ENCODE measurements around the gene CDH8. TPM values are rescaled to one million over a fixed set of nuclear protein-coding genes. Genes with fewer than 3 reads are reported as not detected.

CDH8 gene
- total RNA-seq, 1 donor from 2014 or later: 0.98 TPM

DNA sequence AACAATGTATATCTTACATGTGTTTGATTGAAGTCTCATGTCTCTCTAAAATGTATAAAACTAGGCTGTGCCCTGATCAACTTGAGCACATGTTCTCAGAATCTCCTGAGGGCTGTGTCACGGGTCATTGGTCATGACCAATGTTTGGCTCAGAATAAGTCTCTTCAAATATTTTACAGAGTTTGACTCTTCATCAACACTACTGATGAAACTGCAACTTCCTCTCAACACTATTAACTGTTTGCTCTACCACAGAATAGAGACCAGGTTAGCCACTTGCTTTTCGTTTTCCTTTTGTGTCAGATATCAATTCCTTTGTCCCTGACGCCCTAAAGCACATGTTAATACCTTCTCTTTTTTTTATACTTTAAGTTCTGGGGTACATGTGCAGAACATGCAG is 358.1 kb downstream of the CDH8 start:
- Histone ChIP-seq H3K9me3 (no peaks in the 10 kb centered on the region), H3K27ac (no peak overlapping the region), H3K4me3 (no peak overlapping the region), H3K27me3 (no peaks in the 10 kb centered on the region), H3K36me3 (no peaks in the 10 kb centered on the region), H3K4me1 (no peaks in the 10 kb centered on the region)
- DNase-seq (ENCODE audit: extremely low spot score in 2 of 2): no peak
- TF ChIP-seq POLR2AphosphoS5 (IDR thresholded peaks at IDR 0.05; ENCODE audit: insufficient read depth in 1 of 2, low read depth in 1 of 2) (no peak), POLR2A (IDR thresholded peaks at IDR 0.05) (no peak)
- TF ChIP-seq, protein P1, sequence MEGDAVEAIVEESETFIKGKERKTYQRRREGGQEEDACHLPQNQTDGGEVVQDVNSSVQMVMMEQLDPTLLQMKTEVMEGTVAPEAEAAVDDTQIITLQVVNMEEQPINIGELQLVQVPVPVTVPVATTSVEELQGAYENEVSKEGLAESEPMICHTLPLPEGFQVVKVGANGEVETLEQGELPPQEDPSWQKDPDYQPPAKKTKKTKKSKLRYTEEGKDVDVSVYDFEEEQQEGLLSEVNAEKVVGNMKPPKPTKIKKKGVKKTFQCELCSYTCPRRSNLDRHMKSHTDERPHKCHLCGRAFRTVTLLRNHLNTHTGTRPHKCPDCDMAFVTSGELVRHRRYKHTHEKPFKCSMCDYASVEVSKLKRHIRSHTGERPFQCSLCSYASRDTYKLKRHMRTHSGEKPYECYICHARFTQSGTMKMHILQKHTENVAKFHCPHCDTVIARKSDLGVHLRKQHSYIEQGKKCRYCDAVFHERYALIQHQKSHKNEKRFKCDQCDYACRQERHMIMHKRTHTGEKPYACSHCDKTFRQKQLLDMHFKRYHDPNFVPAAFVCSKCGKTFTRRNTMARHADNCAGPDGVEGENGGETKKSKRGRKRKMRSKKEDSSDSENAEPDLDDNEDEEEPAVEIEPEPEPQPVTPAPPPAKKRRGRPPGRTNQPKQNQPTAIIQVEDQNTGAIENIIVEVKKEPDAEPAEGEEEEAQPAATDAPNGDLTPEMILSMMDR (IDR thresholded peaks at IDR 0.05): no peak
- intact Hi-C loops (cut with DNase I): no loop called here

DNA sequence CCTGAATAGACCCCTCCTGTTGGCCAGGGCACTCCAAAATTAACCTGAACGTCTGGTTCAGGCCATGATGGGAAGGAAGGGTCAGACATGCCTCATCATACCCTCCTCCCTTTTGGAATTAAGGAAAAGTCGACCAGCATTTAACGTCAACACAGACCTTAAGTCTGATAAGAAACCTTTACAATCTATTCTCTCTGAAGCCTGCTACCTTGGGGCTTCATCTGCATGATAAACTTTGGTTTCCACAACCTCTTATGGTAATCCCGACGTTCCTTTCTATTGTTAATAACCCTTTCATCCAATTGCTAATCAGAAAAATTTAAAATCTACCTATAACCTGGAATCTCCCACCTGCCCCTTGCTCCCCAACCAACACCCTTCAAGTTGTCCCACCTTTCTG is 358.5 kb downstream of the CDH8 start:
- TF ChIP-seq POLR2A (IDR thresholded peaks at IDR 0.05) (no peak), POLR2AphosphoS5 (IDR thresholded peaks at IDR 0.05; ENCODE audit: insufficient read depth in 1 of 2, low read depth in 1 of 2) (no peak)
- TF ChIP-seq, protein P1 (IDR thresholded peaks at IDR 0.05): no peak
- no peak overlapping the region for H3K4me3 ChIP-seq
- H3K36me3 ChIP-seq: no peaks in the 10 kb centered on the region
- no peaks in the 10 kb centered on the region for H3K4me1 ChIP-seq
- H3K27me3 ChIP-seq: no peaks in the 10 kb centered on the region
- no peaks in the 10 kb centered on the region for H3K9me3 ChIP-seq
- intact Hi-C loops (cut with DNase I): no loop called here
- no peak for DNase-seq (ENCODE audit: extremely low spot score in 2 of 2)
- H3K27ac ChIP-seq: no peak overlapping the region

DNA sequence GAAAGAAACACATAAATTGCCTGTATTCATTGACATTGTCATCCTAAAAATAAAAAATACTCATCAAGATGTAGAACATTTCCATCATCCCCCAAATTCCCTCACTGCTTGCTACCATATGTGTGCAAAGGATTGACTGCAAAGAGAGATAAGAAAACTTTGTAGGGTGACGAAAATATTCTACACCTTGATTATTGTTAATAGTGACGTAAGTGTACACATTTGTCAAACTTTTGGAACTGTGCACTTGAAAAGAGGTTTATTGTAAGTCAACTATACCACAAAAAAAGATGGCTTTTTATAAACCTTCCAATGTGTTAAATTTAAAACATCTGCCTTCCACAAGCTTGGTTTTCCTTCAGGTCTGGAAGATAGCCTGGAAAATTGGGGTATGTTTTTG is 359.5 kb downstream of the CDH8 start:
- DNase-seq (ENCODE audit: extremely low spot score in 2 of 2): no peak
- no peak overlapping the region for H3K4me3 ChIP-seq
- H3K27ac ChIP-seq: no peak overlapping the region
- no peak for TF ChIP-seq POLR2AphosphoS5 (IDR thresholded peaks at IDR 0.05; ENCODE audit: insufficient read depth in 1 of 2, low read depth in 1 of 2)
- no peak for TF ChIP-seq POLR2A (IDR thresholded peaks at IDR 0.05)
- TF ChIP-seq, protein P1 (IDR thresholded peaks at IDR 0.05): no peak
- intact Hi-C loops (cut with DNase I): no loop called here
- no peaks in the 10 kb centered on the region for H3K27me3 ChIP-seq
- H3K36me3 ChIP-seq: no peaks in the 10 kb centered on the region
- no peaks in the 10 kb centered on the region for H3K4me1 ChIP-seq
- H3K9me3 ChIP-seq: no peaks in the 10 kb centered on the region

DNA sequence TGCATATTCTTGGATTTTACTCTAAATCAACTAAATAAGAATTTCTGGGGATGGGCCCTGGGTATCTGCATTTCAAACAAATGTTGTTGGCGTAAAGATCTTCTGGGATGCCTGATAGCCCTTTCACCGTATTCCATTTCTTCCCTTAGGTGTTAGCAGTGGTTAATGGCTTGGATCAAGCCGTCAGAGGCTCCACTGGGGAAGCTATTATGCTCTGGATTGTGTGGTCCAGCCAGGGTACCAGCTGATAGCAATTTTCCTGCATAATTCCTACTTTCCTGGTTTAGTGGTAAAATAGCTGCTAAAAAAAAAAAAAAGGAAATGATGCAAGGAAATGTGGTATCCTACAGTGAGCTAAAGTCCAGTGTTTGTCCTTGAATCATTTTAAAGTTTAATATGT is 365.1 kb downstream of the CDH8 start:
- H3K36me3 ChIP-seq: no peaks in the 10 kb centered on the region
- no peak overlapping the region for H3K4me3 ChIP-seq
- DNase-seq (ENCODE audit: extremely low spot score in 2 of 2): no peak
- no peak overlapping the region for H3K27ac ChIP-seq
- no peak for TF ChIP-seq POLR2A (IDR thresholded peaks at IDR 0.05)
- no peak for TF ChIP-seq POLR2AphosphoS5 (IDR thresholded peaks at IDR 0.05; ENCODE audit: insufficient read depth in 1 of 2, low read depth in 1 of 2)
- TF ChIP-seq, protein P1 (IDR thresholded peaks at IDR 0.05): no peak
- no peaks in the 10 kb centered on the region for H3K4me1 ChIP-seq
- intact Hi-C loops (cut with DNase I): no loop called here
- no peaks in the 10 kb centered on the region for H3K9me3 ChIP-seq
- H3K27me3 ChIP-seq: no peaks in the 10 kb centered on the region

DNA sequence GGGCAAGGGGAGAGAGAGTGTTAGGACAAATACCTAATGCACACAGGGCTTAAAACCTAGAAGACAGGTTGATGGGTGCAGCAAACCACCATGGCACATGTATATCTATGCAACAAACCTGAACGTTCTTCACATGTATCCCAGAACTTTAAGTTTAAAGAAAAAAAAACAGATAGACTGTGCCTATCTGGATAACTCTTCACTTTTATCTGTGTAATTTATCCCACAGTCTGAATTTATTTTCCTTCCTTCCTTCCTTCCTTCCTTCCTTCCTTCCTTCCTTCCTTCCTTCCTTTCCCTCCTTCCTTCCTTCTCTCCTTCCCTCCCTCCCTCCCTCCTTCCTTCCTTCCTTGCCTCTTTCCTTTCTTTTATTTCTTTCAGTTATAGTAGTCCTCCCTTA is 370.7 kb downstream of the CDH8 start:
- Histone ChIP-seq H3K27me3 (no peaks in the 10 kb centered on the region), H3K36me3 (no peaks in the 10 kb centered on the region), H3K9me3 (no peaks in the 10 kb centered on the region), H3K27ac (no peak overlapping the region), H3K4me3 (no peak overlapping the region), H3K4me1 (no peaks in the 10 kb centered on the region)
- DNase-seq (ENCODE audit: extremely low spot score in 2 of 2): no peak
- TF ChIP-seq, protein P1 (IDR thresholded peaks at IDR 0.05): no peak
- TF ChIP-seq POLR2A (IDR thresholded peaks at IDR 0.05) (no peak), POLR2AphosphoS5 (IDR thresholded peaks at IDR 0.05; ENCODE audit: insufficient read depth in 1 of 2, low read depth in 1 of 2) (no peak)
- intact Hi-C loops (cut with DNase I): no loop called here

Measured in vagina (tissue), 2 donors.